B cell (primary cell): Measurements from ENCODE around the gene RHOBTB3. TPM values are rescaled to one million over a fixed set of nuclear protein-coding genes. Genes with fewer than 3 reads are reported as not detected.

Experiments
- ATAC-seq: fragments of 200-7000 bp; cut with Tn5 transposase; one replicate; pipeline ENCODE4 v1.10.0; 2021; ENCODE audit warnings: low read depth, mild to moderate bottlenecking, moderate number of reproducible peaks, moderate library complexity
- CTCF ChIA-PET: fragments of 350-600 bp; sonication (Branson Sonifier 250); formaldehyde crosslinking; loops from one replicate; lab custom pipeline; 2021; ENCODE audit warnings: antibody characterized with exemption, inconsistent platforms; lab: Charles Lee
- POLR2A ChIA-PET: fragments of 350-600 bp; sonication (Branson Sonifier 250); formaldehyde crosslinking; loops from one replicate; lab custom pipeline; 2021; ENCODE audit warnings: antibody characterized with exemption; lab: Charles Lee
- DNase-seq: peaks from one replicate; pipeline ENCODE4 v3.0.0; 2013
- H2AFZ ChIP-seq: 2 replicates; pipeline ENCODE4 v1.6.1; 2012; ENCODE audit warnings: mild to moderate bottlenecking, low read depth, low read length; ENCODE audit not compliant: insufficient read depth, poor library complexity, severe bottlenecking
- H3K27ac ChIP-seq, 2 donors: 1 replicate in 1 of 2; 2 replicates in 1 of 2; pipeline ENCODE4 v1.5.1; 2012 to 2013; ENCODE audit warnings: low read length in 2 of 2, mild to moderate bottlenecking in 2 of 2, moderate library complexity in 1 of 2
- H3K27me3 ChIP-seq, 4 experiments: fragments of 200-600 bp in 1 of 4; sonication (generic) in 1 of 4; replicated peaks in 1 of 4; 1 replicate in 2 of 4; 2 replicates in 2 of 4; pipeline versions ENCODE4 v1.6.1 to v1.7.0; 2013 to 2016; ENCODE audit warnings: low read length in 3 of 4, mild to moderate bottlenecking in 2 of 4, mixed read lengths in 1 of 4, moderate library complexity in 1 of 4; ENCODE audit not compliant: insufficient read depth in 4 of 4, control insufficient read depth in 3 of 4; ENCODE audit errors: control extremely low read depth in 1 of 4
- H3K36me3 ChIP-seq, 2 experiments: replicated peaks in 1 of 2; 1 replicate in 1 of 2; 2 replicates in 1 of 2; pipeline versions ENCODE4 v1.6.1 to v1.7.1; 2013; ENCODE audit warnings: low read length in 1 of 2; ENCODE audit not compliant: insufficient read depth in 2 of 2, control insufficient read depth in 1 of 2; ENCODE audit errors: control extremely low read depth in 1 of 2, extremely low read depth in 1 of 2
- H3K4me1 ChIP-seq, 2 donors: fragments of 200-600 bp in 1 of 2; sonication (generic) in 1 of 2; 1 replicate in 1 of 2; 2 replicates in 1 of 2; pipeline versions ENCODE4 v1.5.1 to v1.6.1; 2013 to 2017; ENCODE audit warnings: low read length in 2 of 2; ENCODE audit not compliant: control insufficient read depth in 2 of 2, insufficient read depth in 2 of 2
- H3K4me2 ChIP-seq: replicated peaks from 2 replicates; pipeline ENCODE3; 2012; ENCODE audit warnings: mild to moderate bottlenecking, low read depth, low read length; ENCODE audit not compliant: poor library complexity, severe bottlenecking
- H3K4me3 ChIP-seq, 5 experiments: fragments of 200-600 bp in 1 of 5; sonication (generic) in 1 of 5; 1 replicate in 3 of 5; 2 replicates in 2 of 5; pipeline versions ENCODE4 v1.5.1 to v1.7.0; 2011 to 2016; ENCODE audit warnings: low read length in 4 of 5, mild to moderate bottlenecking in 4 of 5, low read depth in 2 of 5, control low read depth in 1 of 5, moderate library complexity in 1 of 5; ENCODE audit not compliant: insufficient read depth in 1 of 5; ENCODE audit errors: control extremely low read depth in 1 of 5, extremely low read depth in 1 of 5
- H3K79me2 ChIP-seq: fragments of 200-600 bp; sonication (generic); one replicate; pipeline ENCODE4 v1.6.0; 2016; ENCODE audit warnings: low read length; ENCODE audit not compliant: control insufficient read depth, insufficient read depth
- H3K9ac ChIP-seq: fragments of 200-600 bp; sonication (generic); 2 replicates; pipeline ENCODE4 v1.6.1; 2017; ENCODE audit warnings: mild to moderate bottlenecking, low read length, moderate library complexity
- H3K9me3 ChIP-seq, 3 donors: one replicate each; pipeline versions ENCODE4 v1.6.1 to v1.7.1; 2013; ENCODE audit warnings: low read length in 2 of 3; ENCODE audit not compliant: control insufficient read depth in 2 of 3, insufficient read depth in 1 of 3; ENCODE audit errors: control extremely low read depth in 1 of 3
- H4K20me1 ChIP-seq: 2 replicates; pipeline ENCODE4 v1.6.0; 2012; ENCODE audit warnings: mild to moderate bottlenecking, low read length; ENCODE audit not compliant: insufficient read depth, control insufficient read depth, poor library complexity, severe bottlenecking
- H3K27ac Mint-ChIP-seq: one replicate; pipeline ENCODE4 v1.8.0; 2021; ENCODE audit warnings: mixed read lengths
- H3K27me3 Mint-ChIP-seq: one replicate; pipeline ENCODE4 v1.8.0; 2021; ENCODE audit warnings: mixed read lengths
- H3K4me1 Mint-ChIP-seq: one replicate; pipeline ENCODE4 v1.8.0; 2021; ENCODE audit warnings: mixed read lengths
- H3K4me3 Mint-ChIP-seq: one replicate; pipeline ENCODE4 v1.8.0; 2021; ENCODE audit warnings: mixed read lengths
- H3K9me3 Mint-ChIP-seq: one replicate; pipeline ENCODE4 v1.8.0; 2022; ENCODE audit warnings: mixed read lengths; ENCODE audit not compliant: insufficient read depth
- EZH2 ChIP-seq: IDR thresholded peaks from 2 replicates; pipeline ENCODE4 v1.6.1; 2012; ENCODE audit warnings: borderline replicate concordance, low read depth, mild to moderate bottlenecking, moderate library complexity, low read length; ENCODE audit not compliant: insufficient read depth, poor library complexity, severe bottlenecking
- WGBS: methylation state at CpG from one replicate; pipeline ENCODE4 v1.1.5; 2013; ENCODE audit warnings: missing lambda C conversion rate; ENCODE audit not compliant: insufficient coverage; 5-methylcytosine and 5-hydroxymethylcytosine counted together
- intact Hi-C: fragments of 100-400 bp; cut with micrococcal nuclease; formaldehyde crosslinking; loops from one replicate; pipeline ENCODE4 v1.10.0; 2022
- polyA plus RNA-seq: library from polyadenylated mRNA; depleted of rRNA; stranded (reverse); fragments of >200 nt; gene quantifications from 2 replicates; pipeline ENCODE4 v1.2.3, GENCODE V29; 2012
- total RNA-seq, 2 donors: library from RNA; stranded (reverse); fragments of 120-200 nt in 1 of 2; gene quantifications; 1 replicate in 1 of 2; 2 replicates in 1 of 2; pipeline versions ENCODE4 v1.2.3 to v1.2.4, GENCODE V29; 2013 to 2022
- TF ChIP-seq, protein P1 (sequence below): fragments of 200-600 bp; IDR thresholded peaks from one replicate; pipeline ENCODE4 v1.8.0; 2022; ENCODE audit warnings: antibody characterized with exemption, mild to moderate bottlenecking

RHOBTB3 gene
- total and polyA plus RNA-seq, 2 donors (not counting 1 experiment from before 2014, with no cell fraction given), result 1.7 to 5.0 TPM

- H3K4me1 ChIP-seq, result peaks cover 20 to 23% of the 10 kb centered on the region in 2 donors
- 99% methylated on average over 9 of the region's 10 CpGs for WGBS
- Mint-ChIP-seq H3K27me3 (no peaks in the 10 kb centered on the region), H3K9me3 (no peaks in the 10 kb centered on the region), H3K4me3 (no peak overlapping the region), H3K4me1 (peaks cover 32% of the 10 kb centered on the region), H3K27ac (no peak overlapping the region)
- no peak for ATAC-seq
- TF ChIP-seq EZH2, result no peak
- TF ChIP-seq, protein P1, sequence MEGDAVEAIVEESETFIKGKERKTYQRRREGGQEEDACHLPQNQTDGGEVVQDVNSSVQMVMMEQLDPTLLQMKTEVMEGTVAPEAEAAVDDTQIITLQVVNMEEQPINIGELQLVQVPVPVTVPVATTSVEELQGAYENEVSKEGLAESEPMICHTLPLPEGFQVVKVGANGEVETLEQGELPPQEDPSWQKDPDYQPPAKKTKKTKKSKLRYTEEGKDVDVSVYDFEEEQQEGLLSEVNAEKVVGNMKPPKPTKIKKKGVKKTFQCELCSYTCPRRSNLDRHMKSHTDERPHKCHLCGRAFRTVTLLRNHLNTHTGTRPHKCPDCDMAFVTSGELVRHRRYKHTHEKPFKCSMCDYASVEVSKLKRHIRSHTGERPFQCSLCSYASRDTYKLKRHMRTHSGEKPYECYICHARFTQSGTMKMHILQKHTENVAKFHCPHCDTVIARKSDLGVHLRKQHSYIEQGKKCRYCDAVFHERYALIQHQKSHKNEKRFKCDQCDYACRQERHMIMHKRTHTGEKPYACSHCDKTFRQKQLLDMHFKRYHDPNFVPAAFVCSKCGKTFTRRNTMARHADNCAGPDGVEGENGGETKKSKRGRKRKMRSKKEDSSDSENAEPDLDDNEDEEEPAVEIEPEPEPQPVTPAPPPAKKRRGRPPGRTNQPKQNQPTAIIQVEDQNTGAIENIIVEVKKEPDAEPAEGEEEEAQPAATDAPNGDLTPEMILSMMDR, result no peak
- DNase-seq, result no peak
- H3K79me2 ChIP-seq, result no peaks in the 10 kb centered on the region
- H3K4me2 ChIP-seq, result no peak overlapping the region
- no peaks in the 10 kb centered on the region for H3K27me3 ChIP-seq
- POLR2A ChIA-PET, result no interaction called here
- H4K20me1 ChIP-seq, result no peaks in the 10 kb centered on the region
- intact Hi-C loops, result no loop called here
- no peaks in the 10 kb centered on the region for H3K9me3 ChIP-seq
- no peak overlapping the region for H3K4me3 ChIP-seq
- H3K27ac ChIP-seq, result no peak overlapping the region
- CTCF ChIA-PET, result interaction anchor here (1.0 to 11.9 kb wide), 2 partner anchors 13 to 15 kb away, joined by 3 to 181 read pairs; no protein-coding TSS in a partner anchor
- H3K9ac ChIP-seq, result no peak overlapping the region
- no peaks in the 10 kb centered on the region for H3K36me3 ChIP-seq
- no peak overlapping the region for H2AFZ ChIP-seq
Measured at GRCh38 chr5:95826949-95827891, 96.1 kb downstream of the RHOBTB3 start.

DNA sequence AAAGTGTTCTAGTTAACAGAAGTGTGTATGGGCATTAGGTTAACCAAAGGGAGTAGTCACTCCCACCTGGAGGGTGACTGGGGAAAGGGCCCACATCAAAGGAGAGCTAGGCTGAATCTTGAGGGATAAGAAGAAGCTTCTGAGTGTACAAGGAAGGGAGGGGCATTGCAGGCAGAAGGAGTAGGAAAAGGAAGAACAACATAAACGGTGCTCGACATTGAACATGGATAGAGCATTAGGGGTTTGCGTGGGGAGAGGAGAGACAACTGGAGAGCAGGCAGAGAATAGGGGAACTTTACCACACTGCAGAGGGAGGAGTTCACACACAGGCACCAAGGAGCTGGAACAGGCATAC is 96.7 kb downstream of the RHOBTB3 start:
- Histone ChIP-seq H3K4me1 (peaks cover 18 to 20% of the 10 kb centered on the region in 2 donors), H3K27me3 (no peaks in the 10 kb centered on the region), H2AFZ (no peak overlapping the region), H3K27ac (no peak overlapping the region), H4K20me1 (no peaks in the 10 kb centered on the region), H3K36me3 (no peaks in the 10 kb centered on the region), H3K9me3 (no peaks in the 10 kb centered on the region), H3K4me3 (no peak overlapping the region), H3K9ac (no peak overlapping the region), H3K4me2 (no peak overlapping the region), H3K79me2 (no peaks in the 10 kb centered on the region)
- no peak overlapping the region for H3K4me3 Mint-ChIP-seq
- ChIA-PET POLR2A (no interaction called here), CTCF (interaction anchor here (0.5 to 1.2 kb wide), 3 partner anchors 13 to 122 kb away, joined by 3 to 4 read pairs (median 3); no protein-coding TSS in a partner anchor)
- no peaks in the 10 kb centered on the region for H3K27me3 Mint-ChIP-seq
- ATAC-seq, result no peak
- peaks cover 30% of the 10 kb centered on the region for H3K4me1 Mint-ChIP-seq
- TF ChIP-seq, protein P1, result no peak
- TF ChIP-seq EZH2, result no peak
- H3K9me3 Mint-ChIP-seq, result no peaks in the 10 kb centered on the region
- 100% methylated on average over 3 of the region's 3 CpGs for WGBS
- no peak for DNase-seq
- no peak overlapping the region for H3K27ac Mint-ChIP-seq
- intact Hi-C loops, result no loop called here
